Psoas muscle (tissue), 8 donors: ENCODE results near the gene COPZ2. TPM values are rescaled to one million over a fixed set of nuclear protein-coding genes. Genes with fewer than 3 reads are reported as not detected.

ENCODE experiments used
- ATAC-seq, 4 donors: fragments of 200-7000 bp; cut with Tn5 transposase; one replicate each; pipeline ENCODE4 v1.9.1; 2020; ENCODE audit warnings: moderate library complexity in 3 of 4, mild to moderate bottlenecking in 2 of 4
- DNase-seq, 2 donors: peaks; one replicate each; pipeline ENCODE4 v3.0.0-alpha.2; 2020
- H3K27ac ChIP-seq: fragments of 200-600 bp; one replicate; pipeline ENCODE4 v1.8.0; 2022
- H3K27me3 ChIP-seq, 3 donors: fragments of 200-600 bp in 1 of 3; one replicate each; pipeline versions ENCODE4 v1.6.1 to v1.8.0; 2013 to 2022; ENCODE audit warnings: low read length in 2 of 3, mild to moderate bottlenecking in 2 of 3, moderate library complexity in 1 of 3; ENCODE audit not compliant: insufficient read depth in 3 of 3
- H3K36me3 ChIP-seq, 2 donors: fragments of 200-600 bp in 1 of 2; one replicate each; pipeline versions ENCODE4 v1.6.1 to v1.8.0; 2013 to 2022; ENCODE audit warnings: low read depth in 1 of 2, mild to moderate bottlenecking in 1 of 2, moderate library complexity in 1 of 2; ENCODE audit not compliant: insufficient read depth in 1 of 2
- H3K4me1 ChIP-seq: fragments of 200-600 bp; one replicate; pipeline ENCODE4 v1.8.0; 2022
- H3K4me3 ChIP-seq: fragments of 200-600 bp; one replicate; pipeline ENCODE4 v1.8.0; 2022; ENCODE audit warnings: mild to moderate bottlenecking
- H3K9me3 ChIP-seq: fragments of 200-600 bp; one replicate; pipeline ENCODE4 v1.8.0; 2022
- WGBS, 3 donors: extraction: QIAGEN DNeasy Blood & Tissue Kit; methylation state at CpG; one replicate each; pipeline versions ENCODE4 v1.1.6 to v1.1.7; 2013; 5-methylcytosine and 5-hydroxymethylcytosine counted together
- intact Hi-C, 2 donors: fragments of 100-400 bp; cut with DNase I; formaldehyde crosslinking; loops; one replicate each; pipeline versions ENCODE4 v1.11.0 to v1.14.2; 2022
- polyA plus RNA-seq, 3 donors: library from polyadenylated mRNA; stranded (reverse); fragments of 200-250 nt; gene quantifications; one replicate each; pipeline ENCODE4 v1.2.3, GENCODE V29; 2013
- total RNA-seq, 4 donors: library from RNA; stranded (reverse); fragmentation: NEBNext Ultra II Directional in 2 of 4; extraction: Animal tissue kit (Norgen Biotek cat#: 25700) in 2 of 4; gene quantifications; one replicate each; pipeline versions ENCODE4 v1.2.1 to v1.2.4, GENCODE V29; 2021 to 2023
- TF ChIP-seq, protein P1 (sequence below): fragments of 200-600 bp; IDR thresholded peaks from one replicate; pipeline ENCODE4 v1.8.0; 2022; ENCODE audit warnings: antibody characterized with exemption
- donor health status: healthy with polysubstance abuse.
- donor health status: DM: no; HTN: no; CAD: no; lungs with moderate emphysema.
- donor health status: Bipolar disorder and iron deficiency.
- donor health status: healthy.
- donor health status: DM: yes; HTN: yes; CAD: no.
- donor health status: DM: no; HTN: no; CAD: no.
- donor health status: DM: no; HTN: no; CAD: no.
- donor health status: DM: yes; HTN: yes; CAD: no.

Gene COPZ2
- total and polyA plus RNA-seq, 7 donors = 16.8 to 130 (median 56.4) TPM

DNA sequence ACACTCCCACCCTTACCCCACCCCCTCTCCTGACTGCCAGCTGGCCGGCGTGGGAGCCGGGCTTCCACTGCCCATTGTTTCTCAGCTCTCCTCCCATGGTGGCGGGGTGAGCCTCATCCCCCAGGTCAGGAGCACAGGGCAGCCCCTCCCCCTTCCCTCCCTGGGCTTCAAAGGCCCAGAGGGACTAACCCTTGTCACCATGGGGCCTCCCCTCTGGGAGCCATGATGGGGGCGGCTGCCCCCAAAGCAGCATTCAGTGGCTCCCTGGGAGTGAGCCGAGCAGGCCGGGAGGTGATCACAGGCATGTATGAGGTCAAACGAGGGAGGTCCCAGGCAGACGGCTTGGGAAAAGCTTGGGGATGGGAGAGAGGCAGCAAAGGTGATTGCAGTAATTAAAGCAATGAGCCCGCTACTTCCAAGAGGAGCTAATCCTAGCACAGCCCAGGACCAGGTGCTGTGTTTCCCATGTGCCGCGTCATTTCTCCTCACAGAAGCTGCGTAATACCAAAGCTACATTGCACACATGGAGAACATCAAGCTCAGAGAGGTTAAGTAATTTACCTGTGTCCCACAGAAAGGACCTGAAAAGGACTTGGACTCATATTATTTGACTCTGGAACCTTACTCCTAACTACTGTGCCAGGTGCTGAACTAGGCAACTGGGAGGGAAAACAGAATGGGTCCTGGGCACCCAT is 42.2 kb downstream of the COPZ2 start:
- WGBS, 3 donors = 62 to 76% (median 64%) methylated on average over 13 of the region's 13 CpGs
- DNase-seq = no peak
- peaks cover 0 to 3% (median 0%) of the 10 kb centered on the region in 3 donors for H3K27me3 ChIP-seq
- no peaks in the 10 kb centered on the region for H3K4me1 ChIP-seq
- no peaks in the 10 kb centered on the region for H3K36me3 ChIP-seq
- TF ChIP-seq, protein P1, sequence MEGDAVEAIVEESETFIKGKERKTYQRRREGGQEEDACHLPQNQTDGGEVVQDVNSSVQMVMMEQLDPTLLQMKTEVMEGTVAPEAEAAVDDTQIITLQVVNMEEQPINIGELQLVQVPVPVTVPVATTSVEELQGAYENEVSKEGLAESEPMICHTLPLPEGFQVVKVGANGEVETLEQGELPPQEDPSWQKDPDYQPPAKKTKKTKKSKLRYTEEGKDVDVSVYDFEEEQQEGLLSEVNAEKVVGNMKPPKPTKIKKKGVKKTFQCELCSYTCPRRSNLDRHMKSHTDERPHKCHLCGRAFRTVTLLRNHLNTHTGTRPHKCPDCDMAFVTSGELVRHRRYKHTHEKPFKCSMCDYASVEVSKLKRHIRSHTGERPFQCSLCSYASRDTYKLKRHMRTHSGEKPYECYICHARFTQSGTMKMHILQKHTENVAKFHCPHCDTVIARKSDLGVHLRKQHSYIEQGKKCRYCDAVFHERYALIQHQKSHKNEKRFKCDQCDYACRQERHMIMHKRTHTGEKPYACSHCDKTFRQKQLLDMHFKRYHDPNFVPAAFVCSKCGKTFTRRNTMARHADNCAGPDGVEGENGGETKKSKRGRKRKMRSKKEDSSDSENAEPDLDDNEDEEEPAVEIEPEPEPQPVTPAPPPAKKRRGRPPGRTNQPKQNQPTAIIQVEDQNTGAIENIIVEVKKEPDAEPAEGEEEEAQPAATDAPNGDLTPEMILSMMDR = no peak
- H3K27ac ChIP-seq = no peak overlapping the region
- H3K9me3 ChIP-seq = no peaks in the 10 kb centered on the region
- H3K4me3 ChIP-seq = no peak overlapping the region
- intact Hi-C loops = no loop called here
- no peak for ATAC-seq

DNA sequence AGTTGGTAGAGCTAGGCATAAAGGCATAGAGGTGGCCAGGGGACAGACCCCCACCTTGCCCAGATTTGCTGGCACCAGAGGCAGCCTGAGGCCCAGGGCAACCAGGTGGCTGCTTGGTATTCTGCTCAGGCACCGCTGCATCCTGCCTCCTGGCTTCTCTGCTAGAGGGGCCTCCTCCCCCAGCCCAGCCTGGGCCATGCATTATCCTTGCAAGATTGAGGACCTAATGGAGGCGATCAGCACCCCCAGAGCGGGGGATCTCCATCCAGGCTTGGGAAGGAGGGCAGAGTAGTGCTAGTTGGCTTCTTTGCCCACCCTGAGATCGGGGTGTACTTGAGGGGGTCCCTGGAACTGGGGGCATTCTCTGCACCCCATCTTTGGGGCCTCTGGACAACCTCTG is 42.9 kb downstream of the COPZ2 start:
- TF ChIP-seq, protein P1 = no peak
- H3K27me3 ChIP-seq = peaks cover 0 to 3% (median 0%) of the 10 kb centered on the region in 3 donors
- DNase-seq = no peak
- ATAC-seq = no peak
- no peaks in the 10 kb centered on the region for H3K36me3 ChIP-seq
- no peaks in the 10 kb centered on the region for H3K9me3 ChIP-seq
- H3K27ac ChIP-seq = no peak overlapping the region
- no peaks in the 10 kb centered on the region for H3K4me1 ChIP-seq
- H3K4me3 ChIP-seq = no peak overlapping the region
- 77 to 85% (median 82%) methylated on average over 4 of the region's 4 CpGs for WGBS, 3 donors
- intact Hi-C loops = no loop called here

DNA sequence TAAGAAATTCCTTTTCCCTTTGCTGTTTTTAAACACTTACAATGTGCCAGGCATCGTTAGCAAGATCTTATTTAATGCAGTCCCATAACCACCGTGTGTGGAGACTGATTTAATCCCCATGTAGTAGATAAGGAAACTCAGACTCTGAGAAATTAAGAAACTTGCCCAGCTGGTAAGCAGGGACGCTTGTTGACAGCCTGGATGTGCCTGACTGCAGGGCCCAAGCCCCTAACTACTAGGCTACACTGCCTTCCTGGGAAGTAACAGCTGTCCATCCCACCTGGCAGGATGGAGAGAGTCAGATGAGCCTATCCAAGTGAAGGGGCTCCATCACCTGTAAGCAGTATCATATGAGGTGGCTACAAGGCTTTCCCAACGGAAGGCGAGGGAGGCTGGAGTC is 43.6 kb downstream of the COPZ2 start:
- TF ChIP-seq, protein P1 = no peak
- 72 to 83% (median 82%) methylated on average over 5 of the region's 5 CpGs for WGBS, 3 donors
- H3K4me3 ChIP-seq = no peak overlapping the region
- H3K4me1 ChIP-seq = no peaks in the 10 kb centered on the region
- intact Hi-C loops = no loop called here
- H3K36me3 ChIP-seq = no peaks in the 10 kb centered on the region
- no peak for ATAC-seq
- no peak overlapping the region for H3K27ac ChIP-seq
- no peak for DNase-seq
- peaks cover 0 to 3% (median 0%) of the 10 kb centered on the region in 3 donors for H3K27me3 ChIP-seq
- no peaks in the 10 kb centered on the region for H3K9me3 ChIP-seq

DNA sequence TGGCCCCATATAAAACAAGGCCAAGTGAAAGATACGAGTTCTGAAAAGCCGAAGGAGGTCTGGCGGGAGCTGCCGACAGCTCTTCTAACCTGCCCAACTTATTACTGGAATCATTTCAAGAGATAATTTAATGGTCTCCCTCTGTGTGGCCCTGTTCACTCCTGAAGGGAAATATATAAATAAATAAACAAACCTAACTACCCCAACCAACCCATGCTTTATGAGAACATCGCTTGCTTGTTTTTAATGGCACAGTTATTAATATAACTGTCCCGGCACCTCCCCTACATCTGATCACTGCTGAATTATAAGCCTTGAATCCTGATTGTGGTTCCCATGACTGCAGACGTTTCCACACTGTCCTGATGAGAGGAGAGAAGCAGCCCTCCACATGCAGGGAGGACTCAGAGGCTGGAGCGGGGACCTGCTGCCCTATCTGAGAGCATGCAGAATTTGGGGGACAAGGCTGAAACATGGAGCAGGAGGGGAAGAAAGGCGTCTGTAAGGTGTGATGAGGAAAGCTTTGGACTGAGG is 44.5 kb downstream of the COPZ2 start:
- no peak for DNase-seq
- ATAC-seq = no peak
- H3K36me3 ChIP-seq = no peaks in the 10 kb centered on the region
- intact Hi-C loops = no loop called here
- TF ChIP-seq, protein P1 = no peak
- no peaks in the 10 kb centered on the region for H3K9me3 ChIP-seq
- H3K27me3 ChIP-seq = peaks cover 0 to 3% (median 0%) of the 10 kb centered on the region in 3 donors
- H3K4me1 ChIP-seq = no peaks in the 10 kb centered on the region
- 73 to 80% (median 76%) methylated on average over 9 of the region's 9 CpGs for WGBS, 3 donors
- H3K27ac ChIP-seq = no peak overlapping the region
- no peak overlapping the region for H3K4me3 ChIP-seq
